ENCODE measurements around the gene BATF2.
"Not testable (repeated sequence)": the region's sequence is repeated elsewhere in the genome, so short reads cannot be mapped to it uniquely, and the experiment has no call there.

BATF2 gene, protein sequence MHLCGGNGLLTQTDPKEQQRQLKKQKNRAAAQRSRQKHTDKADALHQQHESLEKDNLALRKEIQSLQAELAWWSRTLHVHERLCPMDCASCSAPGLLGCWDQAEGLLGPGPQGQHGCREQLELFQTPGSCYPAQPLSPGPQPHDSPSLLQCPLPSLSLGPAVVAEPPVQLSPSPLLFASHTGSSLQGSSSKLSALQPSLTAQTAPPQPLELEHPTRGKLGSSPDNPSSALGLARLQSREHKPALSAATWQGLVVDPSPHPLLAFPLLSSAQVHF

DNA sequence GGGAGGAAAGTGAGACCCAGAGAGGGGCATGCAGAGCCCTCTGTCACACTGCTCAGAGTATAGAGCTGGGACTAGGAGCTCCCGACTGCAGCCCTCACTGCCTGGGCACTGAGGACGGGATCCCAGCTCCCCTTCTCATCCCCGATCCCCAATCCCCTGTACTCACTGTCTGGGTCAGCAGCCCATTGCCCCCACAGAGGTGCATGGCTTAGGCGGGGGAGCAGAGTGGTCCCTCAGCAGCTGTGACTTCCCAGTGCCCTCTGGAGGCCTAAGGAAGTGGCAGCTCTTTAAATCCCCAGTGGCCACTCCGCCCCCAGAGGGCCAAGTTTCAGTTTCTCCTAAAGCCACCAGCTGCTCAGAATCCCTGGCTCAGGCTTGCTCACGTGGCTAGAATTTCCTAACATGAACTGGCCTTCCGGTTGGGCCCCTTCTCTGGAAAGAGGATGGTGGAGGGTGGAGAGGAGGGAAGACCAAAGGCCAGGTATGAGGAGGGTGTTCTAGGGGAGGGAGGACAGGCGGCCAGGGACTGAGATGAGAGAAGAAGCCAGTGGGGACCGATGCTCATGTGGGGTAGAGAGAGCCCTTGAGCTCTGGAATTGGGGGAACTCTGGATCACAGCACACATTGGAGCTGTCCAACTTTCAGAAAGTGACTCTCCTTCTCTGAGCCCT is at the start of gene BATF2:
TSS of gene BATF2 (minus strand) at position 262 of the 671 bp plus-strand sequence. CDS start at position 205, 57 bp downstream.
- DNase-seq: no peak

DNA sequence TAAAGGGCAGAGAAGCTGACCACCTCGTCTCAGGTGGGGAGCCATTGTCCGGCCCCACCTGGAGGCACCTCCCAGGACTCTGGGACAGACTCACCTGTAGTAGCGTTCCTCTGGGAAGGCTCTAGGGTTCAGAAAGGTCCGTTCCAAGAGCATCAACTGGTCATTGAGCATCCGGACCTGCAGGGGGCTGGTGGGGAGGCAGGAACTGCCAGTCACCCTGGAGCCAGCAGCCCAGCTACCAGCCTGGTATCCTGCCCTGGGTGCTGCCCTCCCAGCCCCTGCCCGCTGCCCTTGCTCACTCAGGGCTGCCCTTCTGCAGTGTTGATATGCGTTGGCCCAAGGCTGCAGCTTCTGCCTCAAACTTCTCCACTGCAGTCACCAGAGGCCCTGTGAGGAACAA is 49.0 kb upstream of the BATF2 start:
- no peak for DNase-seq

DNA sequence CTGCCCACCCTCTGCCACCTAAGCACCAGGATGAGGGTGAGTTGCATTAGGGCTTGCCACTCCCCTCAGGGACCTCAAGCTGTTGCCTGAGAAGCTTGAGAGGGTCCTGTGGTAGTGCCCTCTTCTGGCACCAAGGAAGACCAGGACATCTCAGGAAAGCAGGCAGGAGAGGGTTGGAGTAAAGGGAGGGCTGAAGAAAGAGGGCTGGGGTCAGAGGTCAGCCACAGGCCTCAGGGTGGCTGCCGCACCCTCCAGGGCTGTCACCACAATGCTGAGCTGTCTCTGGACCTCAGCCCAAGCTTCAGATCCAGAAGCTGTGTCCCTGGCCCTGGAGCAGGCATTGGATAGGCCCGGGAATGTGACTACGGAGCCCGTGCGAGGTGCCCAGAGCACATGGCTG is 48.3 kb upstream of the BATF2 start:
- DNase-seq: no peak

DNA sequence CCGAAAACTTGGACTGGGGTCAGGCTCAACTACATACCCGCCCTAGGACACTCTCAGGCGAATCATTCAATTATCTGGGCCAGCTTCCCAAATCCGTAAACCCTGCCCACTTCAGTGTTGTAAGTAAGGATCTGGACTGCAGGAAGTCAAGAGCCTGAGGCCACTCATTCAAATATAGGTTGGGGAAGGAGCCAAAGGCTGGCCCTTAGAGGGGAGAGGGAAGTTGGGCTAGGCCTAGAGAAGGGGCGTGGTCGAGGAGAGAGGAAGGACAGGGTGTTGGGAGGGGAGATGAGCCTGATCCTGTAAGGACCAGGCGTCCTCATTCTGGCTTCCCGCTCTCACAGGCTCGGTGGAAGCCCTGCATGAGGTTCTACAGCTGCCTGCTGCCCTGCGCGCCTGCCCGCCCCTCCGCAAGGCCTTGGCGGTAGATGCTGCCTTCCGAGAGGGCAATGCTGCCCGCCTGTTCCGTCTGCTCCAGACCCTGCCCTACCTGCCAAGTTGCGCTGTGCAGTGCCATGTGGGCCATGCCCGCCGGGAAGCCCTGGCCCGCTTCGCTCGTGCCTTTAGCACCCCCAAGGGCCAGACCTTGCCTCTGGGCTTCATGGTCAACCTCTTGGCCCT is 47.2 kb upstream of the BATF2 start:
- no peak for DNase-seq

DNA sequence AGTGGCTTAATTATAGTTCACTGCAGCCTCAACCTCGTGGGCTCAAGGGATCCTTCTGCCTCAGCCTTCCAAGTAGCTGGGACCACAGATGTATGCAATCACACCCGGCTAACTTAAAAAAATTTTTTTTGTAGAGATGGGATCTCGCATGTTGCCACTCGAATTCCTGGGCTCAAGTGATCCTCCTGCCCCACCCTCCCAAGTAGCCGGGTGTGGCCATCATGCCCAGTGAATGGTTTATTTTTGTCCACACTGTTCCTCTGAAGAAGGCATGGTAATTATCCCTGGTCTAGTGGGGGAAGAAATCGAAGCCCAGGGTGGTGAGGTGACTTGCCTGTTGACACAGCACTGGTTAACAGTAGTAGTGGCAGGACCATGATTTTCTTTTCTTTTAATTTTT is 46.1 kb upstream of the BATF2 start:
- DNase-seq: no peak

DNA sequence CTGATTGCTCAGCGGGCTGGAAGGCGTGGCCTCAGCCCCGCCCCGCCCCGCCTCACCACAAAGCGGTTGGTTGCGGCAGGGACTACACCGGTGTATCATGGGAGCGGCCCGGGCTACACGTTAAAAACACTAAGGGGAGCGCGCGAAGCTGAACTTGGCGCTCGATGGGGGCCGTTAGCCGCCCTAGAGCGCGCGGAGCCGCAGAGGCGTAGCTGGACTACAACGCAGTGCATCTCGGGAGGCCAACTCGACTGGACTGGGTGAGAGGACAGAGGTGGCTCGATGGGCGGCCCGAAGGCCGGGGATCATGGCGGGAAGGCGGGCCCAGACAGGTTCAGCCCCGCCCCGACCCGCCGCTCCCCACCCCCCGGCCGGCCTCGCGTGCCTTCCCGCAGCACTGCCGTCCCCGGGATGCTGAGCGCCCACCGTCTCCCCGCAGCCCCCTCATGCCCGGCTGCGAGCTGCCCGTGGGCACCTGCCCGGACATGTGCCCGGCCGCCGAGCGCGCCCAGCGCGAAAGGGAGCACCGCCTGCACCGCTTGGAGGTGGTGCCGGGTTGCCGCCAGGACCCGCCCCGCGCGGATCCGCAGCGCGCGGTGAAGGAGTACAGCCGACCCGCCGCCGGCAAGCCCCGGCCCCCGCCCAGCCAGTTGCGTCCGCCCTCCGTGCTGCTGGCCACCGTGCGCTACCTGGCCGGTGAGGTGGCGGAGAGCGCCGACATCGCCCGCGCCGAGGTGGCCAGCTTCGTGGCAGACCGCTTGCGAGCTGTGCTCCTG is 44.3 kb upstream of the BATF2 start, which contains the start of gene SAC3D1:
TSS of gene SAC3D1 (plus strand) at position 364 of the 776 bp plus-strand sequence. CDS start at position 447, 83 bp downstream.
- DNase-seq: peak; percentile 94 to 99

DNA sequence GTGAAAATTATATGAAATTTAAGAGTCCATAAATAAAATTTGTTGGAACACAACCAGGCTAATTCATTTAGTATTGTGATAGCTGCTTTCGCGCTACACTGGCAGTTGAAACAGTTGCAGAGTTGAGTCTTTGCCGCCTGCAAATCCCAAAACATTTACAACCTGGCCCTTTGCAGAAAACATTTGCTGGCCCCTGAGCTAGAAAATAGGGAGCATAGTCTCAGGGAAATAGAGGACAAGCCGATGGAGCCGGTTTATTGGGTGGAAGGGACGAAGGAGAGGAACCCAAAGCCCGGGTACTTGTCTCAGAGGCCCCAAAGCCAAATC is 43.7 kb upstream of the BATF2 start:
- no peak for DNase-seq

DNA sequence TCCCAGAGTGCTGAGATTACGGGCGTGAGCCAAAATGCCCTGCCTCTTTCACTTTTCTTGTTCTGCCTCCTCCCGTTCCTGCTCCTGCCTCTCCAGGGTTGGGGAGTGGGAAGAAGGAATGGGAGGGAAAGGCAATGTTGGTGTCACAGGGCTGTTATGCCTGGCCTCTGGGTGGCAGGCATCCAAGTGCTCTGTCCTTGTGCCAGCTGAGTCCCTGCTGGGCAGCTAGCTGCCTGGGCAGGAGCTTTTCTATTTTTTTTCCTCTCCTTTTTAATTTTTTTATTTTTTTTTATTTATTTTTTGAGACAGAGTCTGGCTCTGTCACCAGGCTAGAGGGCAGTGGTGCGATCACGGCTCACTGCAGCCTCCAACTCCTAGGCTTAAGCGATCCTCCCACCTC is 40.2 kb upstream of the BATF2 start:
- DNase-seq: peak in 1 of 2 experiments; percentile 65

DNA sequence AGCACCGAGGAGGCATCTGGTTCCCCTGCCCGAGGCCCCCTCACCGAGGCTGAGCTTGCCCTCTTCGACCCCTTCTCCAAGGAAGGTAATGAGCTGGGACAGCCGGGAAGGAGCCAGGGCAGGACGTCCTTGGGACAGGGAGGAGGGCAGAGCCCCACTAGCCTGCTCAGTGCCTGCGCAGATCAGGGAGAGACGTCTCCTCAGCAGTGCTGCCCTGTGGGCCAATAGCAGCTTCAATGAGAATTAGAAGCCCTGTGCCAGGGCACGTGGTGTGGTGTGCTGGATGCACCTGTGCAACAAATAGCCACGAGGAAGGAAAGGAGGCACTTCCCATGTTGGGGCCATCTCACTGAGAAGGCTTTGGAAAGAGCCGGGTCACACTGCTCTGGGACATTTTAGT is 38.8 kb upstream of the BATF2 start:
- DNase-seq: no peak

DNA sequence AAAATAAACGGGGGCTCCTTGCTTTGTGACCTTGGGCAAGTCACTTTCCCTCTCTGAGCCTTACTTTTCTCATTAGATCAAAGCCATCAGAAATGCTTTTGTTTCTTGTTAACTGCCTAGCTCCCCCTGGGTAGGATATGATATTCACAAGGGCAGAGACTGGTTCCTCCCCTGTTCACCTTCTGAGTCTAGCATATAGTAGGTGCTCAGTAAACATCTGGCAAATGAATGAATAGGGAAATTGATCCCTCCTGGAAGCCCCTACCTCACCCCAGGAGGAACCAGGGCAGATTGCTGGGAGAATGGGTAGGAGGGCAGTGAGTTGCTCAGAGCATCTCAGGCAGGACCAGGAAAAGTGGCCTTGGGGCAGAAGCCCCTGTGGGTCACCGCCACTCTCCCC is 37.7 kb upstream of the BATF2 start:
- DNase-seq: no peak

DNA sequence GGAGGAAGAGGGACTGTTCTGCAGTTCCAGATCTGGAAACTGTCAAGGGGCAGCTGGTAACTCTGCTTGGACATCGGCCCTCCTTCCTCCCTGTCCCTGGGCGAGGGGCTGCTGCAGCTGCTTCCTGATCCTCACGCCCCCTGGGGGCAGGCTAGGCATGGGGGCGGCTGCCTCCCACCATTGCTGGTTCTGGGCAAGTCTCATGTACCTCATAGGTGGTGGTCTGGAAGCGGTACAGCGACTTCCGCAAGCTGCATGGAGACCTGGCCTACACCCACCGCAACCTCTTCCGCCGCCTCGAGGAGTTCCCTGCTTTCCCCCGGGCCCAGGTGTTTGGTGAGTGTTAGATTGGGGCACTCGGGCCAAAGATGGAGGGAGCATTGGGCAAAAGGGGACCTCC is 35.4 kb upstream of the BATF2 start:
- no peak for DNase-seq

DNA sequence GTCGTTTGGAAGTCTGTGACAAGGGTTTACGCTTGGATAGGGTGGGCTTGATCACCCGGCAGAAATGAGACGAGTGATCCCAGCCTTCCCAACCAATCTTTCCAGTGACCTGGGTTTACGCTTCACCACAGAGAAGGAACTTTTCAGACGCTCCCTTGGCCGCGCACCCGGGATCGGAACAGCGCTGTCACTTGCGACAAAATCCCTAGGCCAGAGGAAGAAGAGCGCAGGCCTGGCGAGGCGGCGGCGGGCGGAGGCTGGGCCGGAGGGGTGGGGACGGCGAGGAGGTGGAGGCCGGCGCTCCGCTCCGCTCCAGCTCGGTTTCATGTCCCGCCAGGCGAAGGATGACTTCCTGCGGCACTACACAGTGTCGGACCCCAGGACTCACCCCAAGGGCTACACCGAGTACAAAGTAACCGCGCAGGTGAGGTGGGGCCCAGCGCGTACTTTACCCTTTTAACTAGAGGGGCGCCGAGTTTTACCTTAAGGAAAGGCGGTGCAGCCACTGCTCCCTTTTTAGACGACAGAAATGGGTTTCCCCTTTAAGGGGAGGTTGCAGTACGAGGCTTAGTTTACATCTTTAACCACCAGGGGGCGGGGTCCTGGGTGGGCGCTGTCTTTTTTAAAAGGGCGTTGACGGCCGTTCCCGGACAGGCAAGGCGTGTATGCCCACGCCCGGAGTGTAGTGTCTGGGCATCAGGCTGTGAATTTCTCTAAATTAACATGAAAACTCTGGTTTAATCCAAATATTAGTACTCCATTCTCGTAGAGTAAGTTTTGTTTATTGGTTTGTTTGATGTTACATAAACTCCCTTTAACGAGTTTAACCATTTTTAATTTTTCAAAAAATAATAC is 30.7 kb upstream of the BATF2 start, which contains the start of gene SNX15:
TSS of gene SNX15 (plus strand) at position 227 of the 855 bp plus-strand sequence. CDS start at position 326, 99 bp downstream.
- peak; percentile 96 to 98 for DNase-seq

DNA sequence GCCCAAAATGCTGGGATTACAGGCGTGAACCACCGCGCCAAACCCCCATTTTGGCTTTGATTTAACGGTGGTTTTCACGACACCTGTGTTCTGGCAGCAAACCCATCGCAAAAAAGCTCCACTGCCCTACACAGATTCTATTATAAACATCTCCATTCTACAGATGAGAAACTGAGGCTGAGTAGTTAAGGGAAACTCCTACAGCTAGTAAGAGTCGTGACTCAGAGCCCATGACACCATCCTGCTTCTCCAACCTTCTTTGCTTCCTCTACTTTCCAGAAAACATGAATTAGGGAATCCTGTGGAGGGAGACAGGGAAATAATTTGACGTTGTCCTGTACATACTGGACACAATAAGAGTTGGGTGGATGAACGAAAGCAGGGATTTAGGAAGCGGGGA is 30.0 kb upstream of the BATF2 start:
- DNase-seq: no peak

DNA sequence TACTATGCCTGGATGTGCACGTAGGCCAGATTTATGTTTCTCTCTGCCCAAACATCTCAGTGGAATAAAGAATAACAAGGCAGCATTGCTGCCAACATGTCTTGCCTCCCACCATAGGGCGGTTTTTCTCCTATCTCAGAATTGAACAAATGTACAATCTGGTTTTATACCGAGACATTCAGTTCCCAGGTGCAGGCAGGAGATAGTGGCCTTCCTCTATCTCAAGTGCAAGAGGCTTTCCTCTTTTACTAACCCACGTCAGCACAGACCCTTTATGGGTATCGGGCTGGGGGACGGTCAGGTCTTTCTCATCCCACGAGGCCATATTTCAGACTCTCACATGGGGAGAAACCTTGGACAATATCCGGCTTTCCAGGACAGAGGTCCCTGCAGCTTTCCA is 26.7 kb upstream of the BATF2 start:
- not testable (repeated sequence) for DNase-seq

DNA sequence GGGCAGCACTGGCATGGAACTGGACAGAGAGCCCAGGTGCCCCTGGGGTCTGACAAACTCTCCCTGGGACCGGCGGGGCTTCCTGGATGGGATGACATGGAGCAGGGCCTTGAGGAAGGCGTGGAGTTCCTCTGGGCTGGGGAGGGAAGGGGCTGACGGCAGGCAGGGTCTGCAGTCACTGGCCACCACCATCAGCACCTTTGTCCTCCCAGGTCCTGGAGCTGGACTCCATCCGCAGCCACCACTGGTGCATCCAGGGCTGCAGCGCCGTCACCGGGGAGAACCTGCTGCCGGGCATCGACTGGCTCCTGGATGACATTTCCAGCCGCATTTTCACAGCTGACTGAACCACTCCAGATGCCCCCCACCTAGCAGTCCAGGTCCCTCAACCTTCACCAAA is 24.7 kb upstream of the BATF2 start:
- no peak for DNase-seq

DNA sequence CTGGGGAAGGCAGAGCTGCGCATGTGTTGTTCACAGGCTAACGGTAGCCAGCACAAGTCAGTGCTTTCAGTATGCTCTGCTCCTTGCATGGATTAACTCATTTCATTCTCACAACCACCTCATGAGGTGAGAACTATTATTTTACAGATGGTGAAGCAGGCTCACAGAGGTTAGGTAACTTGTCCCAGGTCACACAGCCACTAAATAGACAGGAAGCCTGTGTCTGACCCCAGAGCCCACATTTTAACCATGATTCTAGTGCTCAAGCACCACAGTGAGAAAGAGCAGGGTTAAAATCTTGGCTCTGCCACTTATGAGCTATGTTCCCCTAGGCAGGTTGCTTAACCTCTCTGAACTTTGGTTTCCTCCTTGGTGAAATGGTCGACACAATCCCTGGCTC is 24.2 kb upstream of the BATF2 start:
- no peak for DNase-seq

DNA sequence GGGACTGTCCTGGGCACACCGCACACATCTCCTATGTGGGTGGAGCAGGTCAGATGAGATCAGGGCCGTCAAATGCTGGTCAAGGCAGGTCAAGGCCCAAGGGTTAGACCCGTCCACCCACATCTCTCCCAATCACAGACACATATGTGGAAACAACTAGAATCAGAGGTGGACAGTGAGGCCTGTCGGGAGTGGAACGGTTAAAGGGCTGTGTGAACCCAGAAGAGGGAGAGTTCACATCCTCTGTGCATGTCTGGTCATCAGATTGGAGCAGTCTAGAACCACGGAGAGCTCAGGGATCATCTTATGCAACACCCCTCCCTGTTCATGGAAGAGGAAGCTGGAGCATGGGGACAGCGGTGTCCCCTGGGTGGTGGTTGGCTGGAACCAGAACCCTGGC is 23.1 kb upstream of the BATF2 start:
- no peak for DNase-seq

DNA sequence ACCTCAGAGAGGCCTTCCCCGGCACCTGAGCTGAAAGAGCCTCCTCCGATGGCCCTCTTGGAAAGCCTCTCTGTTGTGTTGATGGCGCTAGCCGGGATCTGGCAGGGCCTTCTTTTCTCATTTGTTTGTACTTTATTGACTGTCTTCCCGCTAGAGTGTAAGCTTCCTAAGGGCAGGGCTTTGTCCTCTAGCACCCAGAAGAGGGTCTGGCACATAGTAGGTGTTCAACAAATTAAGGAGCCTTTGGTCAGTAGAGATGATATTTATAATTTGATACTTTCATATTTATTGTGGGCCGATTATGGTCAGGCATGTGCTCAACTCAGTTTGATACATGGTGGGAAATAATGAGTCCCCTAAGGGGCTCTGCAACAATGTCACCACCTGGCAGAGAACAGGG is 21.2 kb upstream of the BATF2 start:
- DNase-seq: no peak

DNA sequence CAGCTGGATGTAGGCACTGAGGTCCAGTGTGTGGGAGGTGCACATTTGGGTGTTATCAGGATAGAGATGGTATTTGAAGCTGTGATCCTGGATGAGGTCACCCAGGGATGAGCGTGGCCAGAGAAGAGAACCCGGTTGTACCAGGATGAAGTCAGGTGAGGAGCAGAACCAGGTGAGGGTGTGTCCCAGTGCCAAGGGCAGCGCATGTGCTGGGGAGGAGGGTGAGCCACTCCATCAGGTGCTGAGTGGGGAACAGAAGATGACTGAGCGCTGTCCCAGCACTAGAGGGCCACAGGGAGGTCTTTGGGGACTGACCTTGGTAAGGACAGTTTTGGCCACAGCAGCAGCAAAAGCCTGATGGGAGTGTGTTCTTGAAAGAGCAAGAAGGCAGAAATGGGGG is 19.9 kb upstream of the BATF2 start:
- no peak for DNase-seq

DNA sequence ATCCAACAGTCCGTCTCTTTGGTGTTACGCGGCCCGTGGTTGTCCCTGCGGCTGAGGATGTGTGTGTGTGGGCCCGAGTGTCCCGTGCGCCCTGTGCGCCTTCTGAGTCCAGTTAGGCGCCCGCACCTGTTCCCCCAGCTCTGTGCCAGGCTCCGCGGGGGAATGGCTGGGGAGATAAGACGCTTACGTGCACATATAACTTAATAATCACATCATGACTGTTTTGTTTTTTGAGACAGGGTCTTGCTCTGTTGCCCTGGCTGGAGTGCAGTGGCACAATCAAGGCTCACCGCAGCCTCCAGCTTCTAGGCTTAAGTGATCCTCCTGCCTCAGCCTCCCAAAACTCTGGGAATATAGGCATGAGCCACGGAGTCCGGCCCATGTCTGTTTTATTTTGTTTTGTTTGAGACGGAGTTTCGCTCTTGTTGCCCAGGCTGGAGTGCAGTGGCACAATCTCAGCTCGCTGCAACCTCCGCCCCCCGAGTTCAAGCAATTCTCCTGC is 18.0 kb upstream of the BATF2 start:
- DNase-seq: no peak

DNA sequence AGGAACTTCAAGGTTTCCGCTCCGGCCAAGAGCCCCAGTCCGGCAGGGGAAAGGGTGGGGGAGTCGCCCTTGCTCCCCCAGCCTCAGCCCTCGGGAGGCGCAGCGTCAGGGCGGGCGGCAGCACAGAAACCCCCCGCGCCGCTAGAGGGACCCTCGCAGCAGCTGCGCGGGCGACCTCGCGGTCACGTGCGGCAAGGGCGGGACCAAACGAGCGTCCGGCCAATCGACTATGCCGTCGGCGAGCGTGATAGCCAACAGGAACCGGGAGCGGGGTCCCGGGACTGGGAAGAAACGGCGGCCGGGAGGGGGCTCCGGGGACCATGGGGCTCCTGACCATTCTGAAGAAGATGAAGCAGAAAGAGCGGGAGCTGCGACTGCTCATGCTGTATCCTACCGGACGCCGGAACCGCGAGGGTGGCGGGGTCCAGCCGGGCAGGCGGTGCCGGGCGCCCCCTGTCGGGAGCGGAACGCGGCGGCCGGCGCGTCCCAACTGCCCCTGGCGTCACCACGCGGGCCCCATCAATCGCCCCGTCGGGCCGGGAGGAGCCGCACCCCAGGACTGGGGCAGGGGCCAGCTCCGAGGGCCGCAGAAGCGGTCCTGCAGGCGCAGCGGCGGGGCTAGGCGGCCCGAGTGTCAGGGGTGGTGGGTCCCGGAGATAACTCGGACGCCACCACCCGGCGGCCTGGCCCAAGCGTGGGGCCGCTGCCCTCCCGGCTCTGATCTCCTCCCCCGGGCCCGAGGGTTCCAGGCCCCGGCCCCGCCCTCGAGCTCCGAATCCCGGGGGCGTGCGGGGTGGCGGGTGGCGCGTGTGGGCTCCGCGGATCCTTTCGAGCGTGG is 17.3 kb upstream of the BATF2 start, which contains the start of gene ARL2:
TSS of gene ARL2 (plus strand) at position 273 of the 838 bp plus-strand sequence. CDS start at position 321, 48 bp downstream.
- peak; percentile 84 to 94 for DNase-seq

Measured in NCI-H446 (cell line).